ENCODE data around the gene ZNF358.

ZNF358 gene

DNA sequence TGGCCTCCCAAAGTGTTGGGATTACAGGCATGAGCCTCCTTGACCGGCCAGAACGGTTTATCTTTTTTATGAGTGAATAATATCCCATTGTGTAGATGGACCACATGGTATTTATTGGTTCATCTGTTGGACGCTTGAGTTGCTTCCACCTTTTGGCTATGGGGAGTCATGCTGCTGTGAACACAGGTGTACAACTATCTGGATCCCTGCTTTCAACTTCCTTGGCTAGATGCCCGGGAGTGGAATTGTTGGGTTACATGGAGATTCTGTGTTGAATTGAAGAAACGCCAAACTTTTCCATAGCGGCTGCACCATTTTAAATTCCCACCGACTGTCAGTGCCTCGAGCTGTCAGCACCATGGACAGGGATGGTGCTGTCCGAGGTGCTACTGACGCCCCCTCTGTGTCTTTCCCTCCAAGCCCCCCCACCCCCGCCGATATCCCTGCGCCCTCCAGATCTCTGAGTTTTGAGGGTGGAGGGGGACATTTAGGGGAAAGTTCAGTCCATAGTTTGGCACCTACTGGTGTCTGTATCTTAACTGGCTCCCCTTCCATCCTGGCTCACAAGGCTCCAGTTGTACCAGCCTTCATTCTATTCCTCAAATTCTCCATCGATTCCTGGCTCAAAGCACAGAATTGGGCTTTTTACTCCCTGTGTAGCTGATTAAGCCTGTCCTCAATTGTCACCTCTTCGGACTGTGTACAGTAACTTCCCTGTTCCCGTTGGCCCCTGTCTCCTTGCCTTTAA is 46.9 kb downstream of the ZNF358 start:
- no peak for DNase-seq

- DNase-seq = no peak
Measured at GRCh38 chr19:7564866-7565265, 49.0 kb downstream of the ZNF358 start.

- no peak for DNase-seq
Measured at GRCh38 chr19:7565332-7565731, 49.4 kb downstream of the ZNF358 start.
